HG02943 (cell line): Measurements from ENCODE around the gene TTC7B.
"Not testable (repeated sequence)": the region's sequence is repeated elsewhere in the genome, so short reads cannot be mapped to it uniquely, and the experiment has no call there.

Source experiments
- ATAC-seq: cut with Tn5 transposase; IDR thresholded peaks from one replicate; pipeline ENCODE4 v1.9.1; 2021; ENCODE audit warnings: mild to moderate bottlenecking, low read depth, moderate library complexity; ENCODE audit not compliant: unreplicated experiment

The TTC7B gene

GRCh38 chr14:90538095-90538494 is 278.1 kb downstream of the TTC7B start:
- ATAC-seq = no peak

GRCh38 chr14:90536511-90537191 is 279.6 kb downstream of the TTC7B start:
- no peak for ATAC-seq

GRCh38 chr14:90536092-90536491 is 280.1 kb downstream of the TTC7B start:
- ATAC-seq = no peak

GRCh38 chr14:90535556-90536090 is 280.6 kb downstream of the TTC7B start:
- ATAC-seq = no peak

GRCh38 chr14:90534838-90535555 is 281.2 kb downstream of the TTC7B start:
- ATAC-seq = no peak

- no peak for ATAC-seq
Observed at GRCh38 chr14:90534091-90534837, 282.0 kb downstream of the TTC7B start.

- ATAC-seq = no peak
Observed at GRCh38 chr14:90533591-90534021, 282.6 kb downstream of the TTC7B start.

GRCh38 chr14:90532826-90533525 is 283.3 kb downstream of the TTC7B start:
- ATAC-seq = no peak

- ATAC-seq = no peak
Observed at GRCh38 chr14:90531497-90531896, 284.7 kb downstream of the TTC7B start.

- ATAC-seq = no peak
Observed at GRCh38 chr14:90530523-90530922, 285.7 kb downstream of the TTC7B start.

- ATAC-seq = no peak
Observed at GRCh38 chr14:90527978-90528377, 288.3 kb downstream of the TTC7B start.

- not testable (repeated sequence) for ATAC-seq
Observed at GRCh38 chr14:90526536-90526935, 289.7 kb downstream of the TTC7B start.

- ATAC-seq = not testable (repeated sequence)
Observed at GRCh38 chr14:90525353-90526028, 290.7 kb downstream of the TTC7B start.

- ATAC-seq = no peak
Observed at GRCh38 chr14:90523961-90524875, 292.0 kb downstream of the TTC7B start.

GRCh38 chr14:90523544-90523943 is 292.7 kb downstream of the TTC7B start:
- no peak for ATAC-seq

- no peak for ATAC-seq
Observed at GRCh38 chr14:90522571-90523191, 293.5 kb downstream of the TTC7B start.

GRCh38 chr14:90521930-90522483 is 294.2 kb downstream of the TTC7B start:
- no peak for ATAC-seq
